ENCODE results near the gene FUT3. TPM values are rescaled to one million over a fixed set of nuclear protein-coding genes. Genes with fewer than 3 reads are reported as not detected.

Gene FUT3
- total RNA-seq, 4 donors from 2014 or later = 0.76 to 3.8 (median 1.9) TPM

- intact Hi-C loops (cut with DNase I; ENCODE audit: low total_unique reads) = no loop called here
- no peak for DNase-seq (ENCODE audit: low spot score in 2 of 2)
- TF ChIP-seq POLR2A (IDR thresholded peaks at IDR 0.05) = no peak
- no peak for TF ChIP-seq CTCF (IDR thresholded peaks at IDR 0.05)
- WGBS, 2 donors = 56% methylated on average over 9 of the region's 9 CpGs
- H3K4me3 ChIP-seq (ENCODE audit: low read depth, poor library complexity, severe bottlenecking) = no peak overlapping the region
Measured at GRCh38 chr19:5814123-5814851, 37.0 kb downstream of the FUT3 start.

- TF ChIP-seq CTCF (IDR thresholded peaks at IDR 0.05) = no peak
- TF ChIP-seq POLR2A (IDR thresholded peaks at IDR 0.05) = no peak
- 95% methylated on average over 4 of the region's 4 CpGs for WGBS, 2 donors
- intact Hi-C loops (cut with DNase I; ENCODE audit: low total_unique reads) = no loop called here
- DNase-seq (ENCODE audit: low spot score in 2 of 2) = no peak
- no peak overlapping the region for H3K4me3 ChIP-seq (ENCODE audit: low read depth, poor library complexity, severe bottlenecking)
Measured at GRCh38 chr19:5811117-5811516, 40.1 kb downstream of the FUT3 start.

- no peak for DNase-seq (ENCODE audit: low spot score in 2 of 2)
- 64% methylated on average over 10 of the region's 10 CpGs for WGBS, 2 donors
- TF ChIP-seq CTCF (IDR thresholded peaks at IDR 0.05) = no peak
- TF ChIP-seq POLR2A (IDR thresholded peaks at IDR 0.05) = no peak
- no peak overlapping the region for H3K4me3 ChIP-seq (ENCODE audit: low read depth, poor library complexity, severe bottlenecking)
- intact Hi-C loops (cut with DNase I; ENCODE audit: low total_unique reads) = loop anchor here (10.0 kb wide), 1 partner anchor 215 kb away; no protein-coding TSS in a partner anchor
Measured at GRCh38 chr19:5809469-5809868, 41.8 kb downstream of the FUT3 start.

GRCh38 chr19:5809053-5809452 lies 42.2 kb downstream of the FUT3 start:
- TF ChIP-seq POLR2A (IDR thresholded peaks at IDR 0.05) (no peak), CTCF (IDR thresholded peaks at IDR 0.05) (no peak)
- no peak overlapping the region for H3K4me3 ChIP-seq (ENCODE audit: low read depth, poor library complexity, severe bottlenecking)
- intact Hi-C loops (cut with DNase I; ENCODE audit: low total_unique reads) = loop anchor here (10.0 kb wide), 1 partner anchor 216 kb away; no protein-coding TSS in a partner anchor
- DNase-seq (ENCODE audit: low spot score in 2 of 2) = no peak
- 83 to 86% methylated on average over 9 of the region's 9 CpGs for WGBS, 2 donors

- H3K4me3 ChIP-seq (ENCODE audit: low read depth, poor library complexity, severe bottlenecking) = no peak overlapping the region
- intact Hi-C loops (cut with DNase I; ENCODE audit: low total_unique reads) = loop anchor here (10.0 kb wide), 1 partner anchor 217 kb away; no protein-coding TSS in a partner anchor
- TF ChIP-seq POLR2A (IDR thresholded peaks at IDR 0.05) = no peak
- TF ChIP-seq CTCF (IDR thresholded peaks at IDR 0.05) = no peak
- WGBS, 2 donors = 83 to 88% methylated on average over 20 to 21 of the region's 21 CpGs
- peak in 1 of 2 donors; percentile 85 for DNase-seq (ENCODE audit: low spot score in 2 of 2)
Measured at GRCh38 chr19:5808120-5808816, 43.0 kb downstream of the FUT3 start.

All from lower leg skin (tissue), 4 donors.